Right lobe of liver (tissue), 6 donors: ENCODE results near the gene SF3A1. TPM values are rescaled to one million over a fixed set of nuclear protein-coding genes. Genes with fewer than 3 reads are reported as not detected.

Experiments used
- ATAC-seq, 4 donors: fragments of 200-7000 bp; cut with Tn5 transposase; one replicate each; pipeline ENCODE4 v1.9.1; 2020; ENCODE audit warnings: mild to moderate bottlenecking in 4 of 4, moderate library complexity in 4 of 4
- DNase-seq, 3 donors: peaks; one replicate each; pipeline ENCODE4 v3.0.0-alpha.2; 2020
- H3K27ac ChIP-seq, 3 donors: fragments of 200-600 bp; one replicate each; pipeline ENCODE4 v1.8.0; 2022
- H3K27me3 ChIP-seq, 2 donors: fragments of 200-600 bp; one replicate each; pipeline ENCODE4 v1.8.0; 2022
- H3K36me3 ChIP-seq, 4 donors: fragments of 200-600 bp; sonication (generic) in 1 of 4; one replicate each; pipeline versions ENCODE4 v1.5.1 to v1.8.0; 2017 to 2022; ENCODE audit warnings: control low read depth in 1 of 4
- H3K4me1 ChIP-seq, 4 donors: fragments of 200-600 bp; sonication (generic) in 1 of 4; one replicate each; pipeline versions ENCODE4 v1.5.1 to v1.8.0; 2017 to 2022; ENCODE audit warnings: control low read depth in 1 of 4
- H3K4me3 ChIP-seq, 3 donors: fragments of 200-600 bp; one replicate each; pipeline ENCODE4 v1.8.0; 2022
- H3K9me3 ChIP-seq, 4 donors: fragments of 200-600 bp; sonication (generic) in 1 of 4; one replicate each; pipeline versions ENCODE4 v1.5.1 to v1.8.0; 2017 to 2022; ENCODE audit warnings: control low read depth in 1 of 4
- POLR2A ChIP-seq: fragments of 450-650 bp; IDR thresholded peaks from one replicate; pipeline ENCODE4 v1.6.1; 2017; ENCODE audit warnings: antibody characterized with exemption, mild to moderate bottlenecking
- WGBS: methylation state at CpG from one replicate; pipeline ENCODE4 v1.1.6; 2018; ENCODE audit warnings: low coverage, low lambda C conversion rate; ENCODE audit not compliant: insufficient coverage; ENCODE audit errors: missing lambda C conversion rate; 5-methylcytosine and 5-hydroxymethylcytosine counted together
- intact Hi-C, 2 donors: fragments of 100-400 bp; cut with DNase I; formaldehyde crosslinking; loops; one replicate each; pipeline versions ENCODE4 v1.11.2 to v1.14.1; 2022
- total RNA-seq, 6 experiments: library from RNA; depleted of rRNA in 2 of 6; stranded (reverse); fragments of >200 nt in 2 of 6; fragmentation: NEBNext Ultra II Directional in 3 of 6; extraction: Animal tissue kit (Norgen Biotek cat#: 25700) in 3 of 6; gene quantifications; one replicate each; pipeline versions ENCODE4 v1.1.0 to v1.2.4, GENCODE V29; 2016 to 2023
- TF ChIP-seq, protein P1 (sequence below), 4 donors: fragments of 200-600 bp in 3 of 4; fragments of 450-650 bp in 1 of 4; IDR thresholded peaks; one replicate each; pipeline versions ENCODE4 v1.5.1 to v1.8.0; 2016 to 2022; ENCODE audit warnings: antibody characterized with exemption in 4 of 4, mild to moderate bottlenecking in 2 of 4
- donor health status: DM: no; HTN: yes; CAD: no.
- donor health status: DM: no; HTN: no; CAD: no.
- donor health status: DM: no; HTN: no; CAD: no.
- donor health status: DM: no; HTN: yes; CAD: no.
- donor health status: DM: no; HTN: yes; CAD: no.

SF3A1 gene
- total RNA-seq, 6 experiments from 2014 or later = 42.6 to 72.8 (median 66.5) TPM

DNA sequence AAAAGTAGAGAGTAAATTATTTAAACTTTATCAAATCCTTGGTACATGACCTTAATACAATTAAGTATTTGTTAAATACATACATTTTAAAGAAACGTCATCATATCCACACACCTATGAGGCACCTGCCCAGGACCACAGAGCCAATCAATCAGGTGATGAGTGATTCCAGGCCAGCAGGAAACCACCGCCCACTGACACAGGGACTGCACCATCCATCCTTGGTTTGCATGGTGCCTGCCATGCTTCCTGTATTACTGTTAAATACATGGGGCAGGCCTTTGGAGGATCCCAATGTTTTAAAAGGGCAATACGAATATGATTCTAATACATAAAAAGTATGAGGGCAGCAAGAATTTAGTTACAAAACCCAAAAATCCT is 23.0 kb downstream of the SF3A1 start:
- 86% methylated on average over 3 of the region's 3 CpGs for WGBS
- TF ChIP-seq POLR2A = no peak
- TF ChIP-seq, protein P1, sequence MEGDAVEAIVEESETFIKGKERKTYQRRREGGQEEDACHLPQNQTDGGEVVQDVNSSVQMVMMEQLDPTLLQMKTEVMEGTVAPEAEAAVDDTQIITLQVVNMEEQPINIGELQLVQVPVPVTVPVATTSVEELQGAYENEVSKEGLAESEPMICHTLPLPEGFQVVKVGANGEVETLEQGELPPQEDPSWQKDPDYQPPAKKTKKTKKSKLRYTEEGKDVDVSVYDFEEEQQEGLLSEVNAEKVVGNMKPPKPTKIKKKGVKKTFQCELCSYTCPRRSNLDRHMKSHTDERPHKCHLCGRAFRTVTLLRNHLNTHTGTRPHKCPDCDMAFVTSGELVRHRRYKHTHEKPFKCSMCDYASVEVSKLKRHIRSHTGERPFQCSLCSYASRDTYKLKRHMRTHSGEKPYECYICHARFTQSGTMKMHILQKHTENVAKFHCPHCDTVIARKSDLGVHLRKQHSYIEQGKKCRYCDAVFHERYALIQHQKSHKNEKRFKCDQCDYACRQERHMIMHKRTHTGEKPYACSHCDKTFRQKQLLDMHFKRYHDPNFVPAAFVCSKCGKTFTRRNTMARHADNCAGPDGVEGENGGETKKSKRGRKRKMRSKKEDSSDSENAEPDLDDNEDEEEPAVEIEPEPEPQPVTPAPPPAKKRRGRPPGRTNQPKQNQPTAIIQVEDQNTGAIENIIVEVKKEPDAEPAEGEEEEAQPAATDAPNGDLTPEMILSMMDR (IDR thresholded peaks at IDR 0.05) = no peak
- DNase-seq (no peak), ATAC-seq (no peak)
- Histone ChIP-seq H3K27me3 (no peaks in the 10 kb centered on the region), H3K36me3 (peaks cover 15 to 71% (median 47%) of the 10 kb centered on the region in 4 donors), H3K9me3 (no peaks in the 10 kb centered on the region), H3K4me1 (peaks cover 0 to 5% (median 0%) of the 10 kb centered on the region in 4 donors), H3K27ac (no peak overlapping the region), H3K4me3 (no peak overlapping the region)
- intact Hi-C loops = no loop called here

DNA sequence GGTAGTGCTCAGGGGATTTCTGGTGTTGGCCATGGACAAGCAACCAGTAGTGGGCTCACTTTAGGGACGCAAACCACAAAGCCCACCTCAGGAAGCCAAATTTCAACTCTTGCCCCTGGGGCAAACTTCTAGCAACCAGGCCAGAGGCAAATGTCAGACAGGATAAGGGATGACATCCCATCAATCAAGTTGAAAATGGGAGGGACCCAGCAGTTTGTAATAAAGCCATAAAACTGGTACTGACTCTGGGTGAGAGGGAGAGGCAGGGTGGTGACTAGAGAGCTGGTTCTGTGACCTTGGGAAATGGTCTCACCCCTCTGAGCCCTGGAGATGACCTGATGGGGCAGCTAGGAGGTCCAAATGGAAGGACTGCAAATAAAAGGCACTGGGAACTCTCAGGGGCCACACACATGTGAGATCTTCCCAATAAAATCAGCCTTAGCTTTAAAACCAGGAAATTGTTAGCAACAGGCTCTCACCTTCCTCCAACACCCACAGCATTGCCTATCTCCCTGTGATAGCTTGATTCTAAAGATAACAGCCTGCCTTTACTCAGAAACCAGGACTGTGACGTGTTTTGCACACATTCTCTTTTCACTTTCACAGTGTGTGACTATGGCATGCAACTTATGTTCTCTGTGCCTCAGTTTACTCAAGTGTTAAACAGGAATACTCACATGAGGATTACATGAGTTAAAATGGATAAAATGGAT is 23.5 kb downstream of the SF3A1 start:
- H3K36me3 ChIP-seq = peaks cover 15 to 66% (median 44%) of the 10 kb centered on the region in 4 donors
- H3K9me3 ChIP-seq = no peaks in the 10 kb centered on the region
- H3K27ac ChIP-seq = no peak overlapping the region
- peaks cover 0 to 6% (median 0%) of the 10 kb centered on the region in 4 donors for H3K4me1 ChIP-seq
- no peaks in the 10 kb centered on the region for H3K27me3 ChIP-seq
- TF ChIP-seq, protein P1 (IDR thresholded peaks at IDR 0.05) = no peak
- DNase-seq (no peak), ATAC-seq (no peak)
- 92% methylated on average over 1 of the region's 2 CpGs for WGBS
- intact Hi-C loops = no loop called here
- no peak overlapping the region for H3K4me3 ChIP-seq

DNA sequence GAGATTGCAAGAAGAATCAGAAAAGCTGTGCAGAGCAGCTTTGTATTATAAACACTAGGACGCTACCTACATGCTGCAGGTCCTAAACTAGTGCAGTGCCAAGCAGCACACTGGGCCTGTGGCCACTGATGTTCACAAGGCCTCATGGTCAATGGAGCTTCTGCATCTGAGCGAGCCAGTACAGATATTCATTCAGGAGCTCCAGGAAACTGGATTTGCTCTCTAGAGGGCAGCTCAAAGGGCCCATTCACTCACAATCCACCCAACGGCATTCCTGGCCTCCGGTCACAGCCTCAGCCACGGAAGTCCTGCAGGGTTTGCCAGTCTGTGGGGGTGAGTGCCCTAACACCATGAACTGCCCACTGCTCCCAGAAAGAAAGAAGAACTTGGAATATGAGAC is 24.1 kb downstream of the SF3A1 start:
- 81% methylated on average over 3 of the region's 5 CpGs for WGBS
- H3K27me3 ChIP-seq = no peaks in the 10 kb centered on the region
- TF ChIP-seq, protein P1 (IDR thresholded peaks at IDR 0.05) = no peak
- no peak for TF ChIP-seq POLR2A
- peaks cover 0 to 12% (median under 1%) of the 10 kb centered on the region in 4 donors for H3K4me1 ChIP-seq
- DNase-seq (no peak), ATAC-seq (no peak)
- H3K9me3 ChIP-seq = no peaks in the 10 kb centered on the region
- peaks cover 15 to 60% (median 41%) of the 10 kb centered on the region in 4 donors for H3K36me3 ChIP-seq
- intact Hi-C loops = no loop called here
- no peak overlapping the region for H3K27ac ChIP-seq
- H3K4me3 ChIP-seq = no peak overlapping the region

DNA sequence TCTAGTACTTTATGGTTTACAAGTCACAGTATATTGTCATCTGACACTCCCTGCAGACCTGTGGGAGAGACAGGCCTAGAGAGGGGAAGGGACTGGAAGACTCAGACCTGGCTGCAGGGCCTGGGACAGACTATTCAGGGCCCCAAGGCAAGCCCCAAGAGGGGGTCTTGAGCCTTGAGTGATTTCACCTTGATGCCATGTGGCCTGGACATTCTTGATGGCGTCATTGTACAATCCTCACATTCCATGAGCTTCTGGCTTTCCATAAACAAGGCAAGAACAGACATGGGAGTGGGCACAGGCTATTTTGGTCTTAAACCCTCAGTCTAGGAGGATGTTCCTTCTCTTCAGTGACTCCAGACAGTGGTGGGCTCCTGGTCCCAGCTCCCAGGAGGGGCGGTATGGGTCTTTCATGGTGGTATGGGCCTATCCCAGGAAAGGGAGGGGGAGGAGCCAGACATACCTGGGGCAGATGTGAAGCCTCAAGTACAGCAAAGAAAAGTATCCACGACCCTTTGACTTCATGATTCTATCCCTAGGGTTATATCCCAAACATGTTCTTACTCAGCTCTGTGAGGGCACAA is 28.1 kb downstream of the SF3A1 start:
- peaks cover 0 to 34% (median 15%) of the 10 kb centered on the region in 4 donors for H3K4me1 ChIP-seq

More for the DNA sequence above, 28.1 kb downstream of the SF3A1 start:
- Histone ChIP-seq H3K4me3 (no peak overlapping the region), H3K9me3 (no peaks in the 10 kb centered on the region), H3K27me3 (no peaks in the 10 kb centered on the region), H3K27ac (no peak overlapping the region), H3K36me3 (peaks cover 2 to 20% (median 9%) of the 10 kb centered on the region in 4 donors)
- no peak for TF ChIP-seq POLR2A
- TF ChIP-seq, protein P1 (IDR thresholded peaks at IDR 0.05) = no peak
- no peak for DNase-seq
- WGBS = 100% methylated on average over 1 of the region's 3 CpGs
- no peak for ATAC-seq
- intact Hi-C loops = no loop called here
